Keratinocyte (primary cell): ENCODE results near the gene TMBIM1.

ENCODE experiments used
- EZH2 ChIP-seq: IDR thresholded peaks from one replicate; pipeline ENCODE4 v1.6.1; 2012; ENCODE audit warnings: inconsistent platforms, mild to moderate bottlenecking, low read length, moderate library complexity
- TF ChIP-seq, protein P1 (sequence below), 3 experiments: IDR thresholded peaks in 1 of 3; conservative IDR thresholded peaks in 1 of 3; optimal IDR thresholded peaks in 1 of 3; 2 replicates in 2 of 3; 3 replicates in 1 of 3; pipeline versions ENCODE3 to v1.5.1; 2011; ENCODE audit warnings: low read length in 3 of 3, mild to moderate bottlenecking in 3 of 3, moderate library complexity in 2 of 3, control low read depth in 1 of 3, inconsistent platforms in 1 of 3; ENCODE audit not compliant: insufficient read depth in 2 of 3; ENCODE audit errors: extremely low read depth in 1 of 3

DNA sequence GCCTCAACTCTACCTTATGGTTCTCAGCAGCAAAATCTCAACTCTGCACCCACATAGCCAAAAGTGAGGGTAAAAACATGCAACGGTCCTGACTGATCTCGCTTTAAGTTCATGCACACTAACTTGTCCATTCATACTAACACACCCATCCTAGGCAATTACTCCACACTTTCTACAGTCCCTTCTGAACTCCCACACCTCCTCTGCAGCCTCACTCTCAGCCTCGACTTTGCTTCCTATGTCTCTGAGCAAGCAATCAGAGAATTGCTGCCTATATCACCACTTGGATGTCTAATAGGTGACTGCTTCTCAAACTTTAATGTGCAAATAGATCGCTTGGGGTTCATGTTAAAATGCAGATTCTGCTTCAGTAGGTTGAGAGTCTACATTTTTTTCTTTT lies 7.8 kb upstream of the TMBIM1 start:
- TF ChIP-seq, protein P1, sequence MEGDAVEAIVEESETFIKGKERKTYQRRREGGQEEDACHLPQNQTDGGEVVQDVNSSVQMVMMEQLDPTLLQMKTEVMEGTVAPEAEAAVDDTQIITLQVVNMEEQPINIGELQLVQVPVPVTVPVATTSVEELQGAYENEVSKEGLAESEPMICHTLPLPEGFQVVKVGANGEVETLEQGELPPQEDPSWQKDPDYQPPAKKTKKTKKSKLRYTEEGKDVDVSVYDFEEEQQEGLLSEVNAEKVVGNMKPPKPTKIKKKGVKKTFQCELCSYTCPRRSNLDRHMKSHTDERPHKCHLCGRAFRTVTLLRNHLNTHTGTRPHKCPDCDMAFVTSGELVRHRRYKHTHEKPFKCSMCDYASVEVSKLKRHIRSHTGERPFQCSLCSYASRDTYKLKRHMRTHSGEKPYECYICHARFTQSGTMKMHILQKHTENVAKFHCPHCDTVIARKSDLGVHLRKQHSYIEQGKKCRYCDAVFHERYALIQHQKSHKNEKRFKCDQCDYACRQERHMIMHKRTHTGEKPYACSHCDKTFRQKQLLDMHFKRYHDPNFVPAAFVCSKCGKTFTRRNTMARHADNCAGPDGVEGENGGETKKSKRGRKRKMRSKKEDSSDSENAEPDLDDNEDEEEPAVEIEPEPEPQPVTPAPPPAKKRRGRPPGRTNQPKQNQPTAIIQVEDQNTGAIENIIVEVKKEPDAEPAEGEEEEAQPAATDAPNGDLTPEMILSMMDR (optimal IDR thresholded peaks at IDR 0.05 in 1 of 3, IDR thresholded peaks at IDR 0.05 in 1 of 3, conservative IDR thresholded peaks at IDR 0.05 in 1 of 3; ENCODE audit: extremely low read depth in 1 of 3, insufficient read depth in 2 of 3, low read length in 3 of 3): no peak
- TF ChIP-seq EZH2: no peak
